Gastrocnemius medialis (tissue), 4 donors: ENCODE measurements around the gene KIRREL2.

Source experiments
- CTCF ChIP-seq, 5 experiments: fragments of 450-650 bp in 3 of 5; fragments of 200-600 bp in 2 of 5; sonication (generic) in 2 of 5; IDR thresholded peaks in 4 of 5; conservative IDR thresholded peaks in 1 of 5; 1 replicate in 4 of 5; 2 replicates in 1 of 5; pipeline ENCODE4 v1.5.1; 2016 to 2019; ENCODE audit warnings: antibody characterized with exemption in 5 of 5, mild to moderate bottlenecking in 3 of 5, moderate library complexity in 3 of 5
- POLR2A ChIP-seq, 2 donors: fragments of 450-650 bp; IDR thresholded peaks; one replicate each; pipeline ENCODE4 v1.6.1; 2017; ENCODE audit warnings: antibody characterized with exemption in 2 of 2, mild to moderate bottlenecking in 2 of 2, moderate library complexity in 2 of 2

GRCh38 chr19:35843676-35844481 is 12.8 kb upstream of the KIRREL2 start:
- TF ChIP-seq CTCF (IDR thresholded peaks at IDR 0.05 in 4 of 5, conservative IDR thresholded peaks at IDR 0.05 in 1 of 5) (no peak), POLR2A (IDR thresholded peaks at IDR 0.05) (no peak)
